Measurements from ENCODE around the gene ITGAE.

ITGAE gene

GRCh38 chr17:3815925-3816324, 14.9 kb upstream of the ITGAE start:
- no peak for DNase-seq

- DNase-seq: no peak
These were observed 14.1 kb upstream of the ITGAE start for GRCh38 chr17:3815122-3815521.

- DNase-seq: no peak
These were observed 13.4 kb upstream of the ITGAE start for GRCh38 chr17:3814361-3814760.

- DNase-seq: no peak
These were observed 12.2 kb upstream of the ITGAE start for GRCh38 chr17:3813171-3813570.

- DNase-seq: no peak
These were observed 11.8 kb upstream of the ITGAE start for GRCh38 chr17:3812771-3813170.

GRCh38 chr17:3812284-3812683, 11.3 kb upstream of the ITGAE start:
- DNase-seq: no peak

GRCh38 chr17:3810019-3810418, 9.0 kb upstream of the ITGAE start:
- DNase-seq: no peak

- no peak for DNase-seq
These were observed 8.1 kb upstream of the ITGAE start for GRCh38 chr17:3809135-3809534.

- no peak for DNase-seq
These were observed 7.7 kb upstream of the ITGAE start for GRCh38 chr17:3808701-3809100.

- DNase-seq: no peak
These were observed 4.6 kb upstream of the ITGAE start for GRCh38 chr17:3805581-3805980.

- peak; percentile 23 for DNase-seq
These were observed 3.5 kb upstream of the ITGAE start for GRCh38 chr17:3804503-3804931.

- DNase-seq: no peak
These were observed 2.3 kb upstream of the ITGAE start for GRCh38 chr17:3803308-3803640.

- DNase-seq: no peak
These were observed 1.7 kb upstream of the ITGAE start for GRCh38 chr17:3802461-3803307.

- no peak for DNase-seq
These were observed 804 bp upstream of the ITGAE start for GRCh38 chr17:3801792-3802191.

GRCh38 chr17:3801347-3801746, 359 bp upstream of the ITGAE start:
- no peak for DNase-seq

- DNase-seq: no peak
These were observed 1.6 kb downstream of the ITGAE start for GRCh38 chr17:3799181-3799945.

- no peak for DNase-seq
These were observed 2.5 kb downstream of the ITGAE start for GRCh38 chr17:3798273-3799180.

GRCh38 chr17:3796822-3797170, 4.2 kb downstream of the ITGAE start:
- DNase-seq: peak; percentile 20

- DNase-seq: peak; percentile 78
These were observed 4.7 kb downstream of the ITGAE start for GRCh38 chr17:3796110-3796821.

GRCh38 chr17:3795390-3796102, 5.4 kb downstream of the ITGAE start:
- no peak for DNase-seq

GRCh38 chr17:3794557-3795389, 6.2 kb downstream of the ITGAE start:
- DNase-seq: peak; percentile 33
